NOMO-1 (cell line): ENCODE measurements around the gene OR4C6.

Experiments
- DNase-seq, 2 experiments: peaks; one replicate each; lab custom pipeline; 2025; ENCODE audit not compliant: unreplicated experiment in 2 of 2; lab: John Stamatoyannopoulos, UW

The OR4C6 gene

GRCh38 chr11:55661901-55662300 lies at the start of gene OR4C6:
TSS of gene OR4C6 (plus strand) at chr11:55662201. CDS start at chr11:55665167, 2,966 bp downstream.
- DNase-seq, result no peak

- no peak for DNase-seq
These were observed 37.5 kb upstream of the OR4C6 start for GRCh38 chr11:55624531-55624930.

- DNase-seq, result no peak
These were observed 27.2 kb upstream of the OR4C6 start, which contains the start of gene OR4P4 for GRCh38 chr11:55634813-55635212. TSS of gene OR4P4 (plus strand) at chr11:55635113.

GRCh38 chr11:55648027-55648426 lies 14.0 kb upstream of the OR4C6 start, which contains the start of gene OR4S2:
TSS of gene OR4S2 (plus strand) at chr11:55648327. CDS start at chr11:55650904, 2,577 bp downstream.
- no peak for DNase-seq

- peak in 1 of 2 experiments; percentile 19 for DNase-seq
These were observed 9.4 kb upstream of the OR4C6 start for GRCh38 chr11:55652560-55652959.

GRCh38 chr11:55655096-55655495 lies 6.9 kb upstream of the OR4C6 start:
- DNase-seq, result no peak

- DNase-seq, result peak; percentile 94 to 96
These were observed 3.9 kb upstream of the OR4C6 start for GRCh38 chr11:55658031-55658573.

- DNase-seq, result no peak
These were observed 3.4 kb upstream of the OR4C6 start for GRCh38 chr11:55658608-55659007.

GRCh38 chr11:55669376-55669775 lies 7.4 kb downstream of the OR4C6 start:
- DNase-seq, result no peak

- DNase-seq, result no peak
These were observed 11.9 kb downstream of the OR4C6 start for GRCh38 chr11:55673860-55674259.

GRCh38 chr11:55697817-55698216 lies 35.8 kb downstream of the OR4C6 start:
- no peak for DNase-seq

- DNase-seq, result no peak
These were observed 39.4 kb downstream of the OR4C6 start for GRCh38 chr11:55701429-55701828.

GRCh38 chr11:55707029-55707428 lies 45.0 kb downstream of the OR4C6 start:
- DNase-seq, result peak; percentile 27 to 61

- DNase-seq, result no peak
These were observed 53.2 kb downstream of the OR4C6 start for GRCh38 chr11:55714982-55715888.
